Fibroblast of skin of left quadriceps (primary cell): Measurements from ENCODE around the gene GLIPR2.

ENCODE experiments used
- DNase-seq, 2 experiments: peaks; one replicate each; pipeline ENCODE4 v3.0.0-alpha.2; 2013; ENCODE audit warnings: low read depth in 2 of 2

The GLIPR2 gene

GRCh38 chr9:36192196-36192595 lies 55.7 kb downstream of the GLIPR2 start:
- no peak for DNase-seq

- no peak for DNase-seq
Observed at GRCh38 chr9:36193023-36193422, 56.5 kb downstream of the GLIPR2 start.

GRCh38 chr9:36194326-36195000 lies 57.9 kb downstream of the GLIPR2 start:
- DNase-seq, result no peak

GRCh38 chr9:36204906-36205547 lies 68.5 kb downstream of the GLIPR2 start:
- DNase-seq, result no peak

GRCh38 chr9:36207016-36207415 lies 70.5 kb downstream of the GLIPR2 start:
- DNase-seq, result no peak

GRCh38 chr9:36207546-36208012 lies 71.0 kb downstream of the GLIPR2 start:
- no peak for DNase-seq

GRCh38 chr9:36208521-36209253 lies 72.2 kb downstream of the GLIPR2 start:
- DNase-seq, result no peak

GRCh38 chr9:36210722-36211121 lies 74.2 kb downstream of the GLIPR2 start:
- DNase-seq, result no peak

GRCh38 chr9:36211510-36211909 lies 75.0 kb downstream of the GLIPR2 start:
- no peak for DNase-seq

- no peak for DNase-seq
Observed at GRCh38 chr9:36213387-36213786, 76.9 kb downstream of the GLIPR2 start.
